Central memory CD4-positive, alpha-beta T cell (primary cell): Measurements from ENCODE around the gene SLC30A7.
A peak's percentile ranks its signal among the peaks of the same experiment; 100 is the strongest.
"Not testable (repeated sequence)": the region's sequence is repeated elsewhere in the genome, so short reads cannot be mapped to it uniquely, and the experiment has no call there.

ENCODE experiments used
- DNase-seq: peaks from one replicate; pipeline ENCODE4 v3.0.0; 2022
- total RNA-seq, 3 experiments: gene quantifications; one replicate each; lab custom pipeline; 2026; lab: John Stamatoyannopoulos, UW

Gene SLC30A7
- 99.6 to 158 (median 155) reads per million in 3 experiments for total RNA-seq

- peak; percentile 96 for DNase-seq
Measured at GRCh38 chr1:100895540-100896480, at the start of gene SLC30A7. Gene SLC30A7, plus strand, starts transcription at chr1:100896090. Its CDS starts 173 bp downstream, at chr1:100896263.

- no peak for DNase-seq
Measured at GRCh38 chr1:100847361-100848082, 48.4 kb upstream of the SLC30A7 start.

GRCh38 chr1:100851726-100852125, 44.2 kb upstream of the SLC30A7 start:
- DNase-seq: no peak

GRCh38 chr1:100852976-100853375, 42.9 kb upstream of the SLC30A7 start:
- no peak for DNase-seq

- DNase-seq: not testable (repeated sequence)
Measured at GRCh38 chr1:100855116-100855515, 40.8 kb upstream of the SLC30A7 start.

- no peak for DNase-seq
Measured at GRCh38 chr1:100860397-100860991, 35.4 kb upstream of the SLC30A7 start.

GRCh38 chr1:100861379-100861778, 34.5 kb upstream of the SLC30A7 start:
- no peak for DNase-seq

GRCh38 chr1:100862591-100862990, 33.3 kb upstream of the SLC30A7 start:
- DNase-seq: no peak

GRCh38 chr1:100866041-100866900, 29.6 kb upstream of the SLC30A7 start:
- DNase-seq: peak; percentile 6

GRCh38 chr1:100866901-100867206, 29.0 kb upstream of the SLC30A7 start:
- no peak for DNase-seq

GRCh38 chr1:100868364-100868995, 27.4 kb upstream of the SLC30A7 start:
- DNase-seq: peak; percentile 29

GRCh38 chr1:100869996-100870395, 25.9 kb upstream of the SLC30A7 start:
- DNase-seq: no peak

- DNase-seq: no peak
Measured at GRCh38 chr1:100874433-100874832, 21.5 kb upstream of the SLC30A7 start.

- DNase-seq: no peak
Measured at GRCh38 chr1:100875228-100875627, 20.7 kb upstream of the SLC30A7 start.

- no peak for DNase-seq
Measured at GRCh38 chr1:100876291-100876690, 19.6 kb upstream of the SLC30A7 start.

GRCh38 chr1:100879422-100879821, 16.5 kb upstream of the SLC30A7 start:
- DNase-seq: no peak

GRCh38 chr1:100881687-100882086, 14.2 kb upstream of the SLC30A7 start:
- no peak for DNase-seq

- DNase-seq: no peak
Measured at GRCh38 chr1:100882698-100883097, 13.2 kb upstream of the SLC30A7 start.

GRCh38 chr1:100883963-100884362, 11.9 kb upstream of the SLC30A7 start:
- no peak for DNase-seq

- not testable (repeated sequence) for DNase-seq
Measured at GRCh38 chr1:100889007-100889406, 6.9 kb upstream of the SLC30A7 start.

- DNase-seq: not testable (repeated sequence)
Measured at GRCh38 chr1:100889869-100890482, 5.9 kb upstream of the SLC30A7 start.
